Upper lobe of left lung (tissue), 6 donors: ENCODE results near the gene CADPS. TPM values are rescaled to one million over a fixed set of nuclear protein-coding genes. Genes with fewer than 3 reads are reported as not detected.

ENCODE experiments used
- ATAC-seq, 2 donors: fragments of 200-7000 bp; cut with Tn5 transposase; one replicate each; pipeline ENCODE4 v1.9.1; 2022; ENCODE audit warnings: mild to moderate bottlenecking in 2 of 2, moderate library complexity in 2 of 2; ENCODE audit not compliant: low FRiP score in 2 of 2
- DNase-seq, 2 donors: peaks; one replicate each; pipeline ENCODE4 v3.0.0-alpha.2; 2019 to 2020
- H3K27ac ChIP-seq, 4 donors: fragments of 200-600 bp; sonication (generic); one replicate each; pipeline ENCODE4 v1.5.1; 2016 to 2019
- H3K27me3 ChIP-seq, 4 donors: fragments of 200-600 bp; sonication (generic); one replicate each; pipeline ENCODE4 v1.5.1; 2017 to 2019
- H3K36me3 ChIP-seq, 4 donors: fragments of 200-600 bp; sonication (generic); one replicate each; pipeline ENCODE4 v1.5.1; 2016 to 2019
- H3K4me1 ChIP-seq, 4 donors: fragments of 200-600 bp; sonication (generic); one replicate each; pipeline ENCODE4 v1.5.1; 2018 to 2019
- H3K4me3 ChIP-seq, 4 donors: fragments of 200-600 bp; sonication (generic); one replicate each; pipeline ENCODE4 v1.5.1; 2017 to 2019; ENCODE audit warnings: mild to moderate bottlenecking in 2 of 4, moderate library complexity in 1 of 4
- H3K9me3 ChIP-seq, 4 donors: fragments of 200-600 bp; sonication (generic); one replicate each; pipeline ENCODE4 v1.5.1; 2018 to 2019
- EP300 ChIP-seq, 4 donors: sonication (generic); formaldehyde crosslinking; IDR thresholded peaks; one replicate each; pipeline ENCODE4 v1.5.1; 2017; ENCODE audit warnings: antibody characterized with exemption in 4 of 4, control low read depth in 2 of 4
- POLR2A ChIP-seq, 4 donors: fragments of 450-650 bp; IDR thresholded peaks; one replicate each; pipeline ENCODE4 v1.5.1; 2016 to 2017; ENCODE audit warnings: antibody characterized with exemption in 4 of 4, mild to moderate bottlenecking in 2 of 4
- POLR2AphosphoS5 ChIP-seq, 2 donors: sonication (generic); formaldehyde crosslinking; IDR thresholded peaks; one replicate each; pipeline ENCODE4 v1.5.1; 2017; ENCODE audit warnings: antibody characterized with exemption in 2 of 2
- WGBS, 2 donors: methylation state at CpG; one replicate each; pipeline ENCODE4 v1.1.5; 2017 to 2018; 5-methylcytosine and 5-hydroxymethylcytosine counted together
- total RNA-seq, 6 donors: library from RNA; depleted of rRNA in 4 of 6; stranded (reverse); fragments of >200 nt in 4 of 6; gene quantifications; one replicate each; pipeline versions ENCODE4 v1.1.0 to v1.2.1, GENCODE V29; 2016 to 2021
- TF ChIP-seq, protein P1 (sequence below), 6 experiments: fragments of 450-650 bp in 4 of 6; fragments of 200-600 bp in 2 of 6; sonication (generic) in 2 of 6; IDR thresholded peaks; one replicate each; pipeline ENCODE4 v1.5.1; 2016 to 2019; ENCODE audit warnings: antibody characterized with exemption in 6 of 6
- donor health status: DM: no; HTN: no; CAD: no; lungs with moderate emphysema.
- donor health status: DM: no; HTN: yes; CAD: no; lungs with severe emphysema.

Gene CADPS
- total RNA-seq, 6 donors from 2014 or later: 0.29 to 1.5 (median 1.2) TPM; not detected in 3

DNA sequence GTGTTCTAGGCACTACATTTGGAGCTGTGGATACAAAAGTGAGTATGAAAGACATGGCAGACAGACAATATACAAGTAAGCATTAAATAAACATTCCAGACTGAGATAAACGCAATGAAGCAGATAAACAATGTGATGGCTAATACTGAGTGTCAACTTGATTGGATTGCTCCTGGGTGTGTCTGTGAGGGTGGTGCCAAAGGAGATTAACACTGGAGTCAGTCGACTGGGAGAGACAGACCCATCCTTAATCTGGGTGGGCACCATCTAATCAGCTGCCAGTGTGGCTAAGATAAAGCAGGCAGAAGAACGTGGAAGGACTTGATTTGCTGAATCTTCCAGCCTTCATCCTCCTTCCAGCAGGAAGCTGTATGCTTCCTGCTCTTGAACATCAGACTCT, 77.2 kb downstream of the CADPS start:
- Histone ChIP-seq H3K4me1 (no peaks in the 10 kb centered on the region), H3K27ac (no peak overlapping the region), H3K27me3 (no peaks in the 10 kb centered on the region), H3K36me3 (no peaks in the 10 kb centered on the region), H3K9me3 (no peaks in the 10 kb centered on the region), H3K4me3 (no peak overlapping the region)
- no peak for ATAC-seq
- WGBS, 2 donors: 14 to 30% methylated on average over 3 of the region's 3 CpGs
- no peak for TF ChIP-seq POLR2A (IDR thresholded peaks at IDR 0.05)
- DNase-seq: no peak

DNA sequence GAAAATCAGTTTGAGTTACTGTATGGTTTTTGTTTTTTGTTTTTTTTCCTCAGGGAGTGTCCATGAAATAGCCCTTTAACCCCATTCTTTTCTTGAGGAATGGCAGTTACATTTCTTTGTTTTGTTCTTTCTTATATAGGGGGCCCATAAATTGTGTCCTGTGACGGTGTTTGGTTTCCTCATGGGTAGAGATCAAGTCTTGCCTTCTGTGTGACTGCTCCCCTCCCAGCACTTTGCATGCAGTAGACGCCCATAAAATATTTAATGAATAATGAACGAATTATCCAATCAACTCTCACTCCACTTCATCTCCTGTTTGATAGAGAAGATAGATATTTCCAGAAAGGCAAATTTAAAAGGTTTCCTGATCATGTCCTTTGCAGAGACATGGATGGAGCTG, 78.1 kb downstream of the CADPS start:
- H3K27ac ChIP-seq: no peak overlapping the region

DNA sequence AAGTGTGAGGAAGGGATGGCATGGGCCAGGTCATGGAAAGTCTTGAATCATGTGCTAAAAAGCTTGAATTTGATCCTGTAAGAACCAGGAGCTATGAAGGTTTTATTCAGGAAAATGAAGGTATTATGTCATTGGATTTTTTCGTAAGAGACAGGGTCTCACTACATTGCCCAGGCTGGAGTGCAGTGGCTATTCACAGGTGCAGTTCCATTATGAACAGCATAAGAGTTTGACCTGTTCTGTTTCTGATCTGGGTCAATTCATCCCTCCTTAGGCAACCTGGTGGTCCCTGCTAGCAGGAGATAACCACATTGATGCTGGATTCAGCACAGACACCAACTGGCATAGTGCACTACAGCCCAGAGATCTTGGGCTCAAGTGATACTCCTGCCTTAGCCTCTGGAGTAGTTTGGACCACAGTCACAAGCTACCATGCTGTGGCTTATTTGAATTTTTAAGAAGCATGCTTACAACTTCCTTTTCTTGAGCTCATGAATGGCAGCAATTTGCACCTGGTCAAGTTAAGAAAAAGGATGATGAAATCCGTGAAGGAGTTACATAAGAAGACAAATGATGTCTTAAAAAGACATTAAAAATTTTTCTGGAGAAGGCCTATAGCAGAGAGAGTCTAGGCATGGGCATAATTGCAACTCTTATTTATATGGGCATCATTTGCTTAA, 79.1 kb downstream of the CADPS start:
- Histone ChIP-seq H3K4me3 (no peak overlapping the region), H3K27ac (no peak overlapping the region), H3K4me1 (no peaks in the 10 kb centered on the region), H3K36me3 (no peaks in the 10 kb centered on the region), H3K27me3 (no peaks in the 10 kb centered on the region), H3K9me3 (no peaks in the 10 kb centered on the region)
- DNase-seq: no peak
- no peak for ATAC-seq
- TF ChIP-seq, protein P1, sequence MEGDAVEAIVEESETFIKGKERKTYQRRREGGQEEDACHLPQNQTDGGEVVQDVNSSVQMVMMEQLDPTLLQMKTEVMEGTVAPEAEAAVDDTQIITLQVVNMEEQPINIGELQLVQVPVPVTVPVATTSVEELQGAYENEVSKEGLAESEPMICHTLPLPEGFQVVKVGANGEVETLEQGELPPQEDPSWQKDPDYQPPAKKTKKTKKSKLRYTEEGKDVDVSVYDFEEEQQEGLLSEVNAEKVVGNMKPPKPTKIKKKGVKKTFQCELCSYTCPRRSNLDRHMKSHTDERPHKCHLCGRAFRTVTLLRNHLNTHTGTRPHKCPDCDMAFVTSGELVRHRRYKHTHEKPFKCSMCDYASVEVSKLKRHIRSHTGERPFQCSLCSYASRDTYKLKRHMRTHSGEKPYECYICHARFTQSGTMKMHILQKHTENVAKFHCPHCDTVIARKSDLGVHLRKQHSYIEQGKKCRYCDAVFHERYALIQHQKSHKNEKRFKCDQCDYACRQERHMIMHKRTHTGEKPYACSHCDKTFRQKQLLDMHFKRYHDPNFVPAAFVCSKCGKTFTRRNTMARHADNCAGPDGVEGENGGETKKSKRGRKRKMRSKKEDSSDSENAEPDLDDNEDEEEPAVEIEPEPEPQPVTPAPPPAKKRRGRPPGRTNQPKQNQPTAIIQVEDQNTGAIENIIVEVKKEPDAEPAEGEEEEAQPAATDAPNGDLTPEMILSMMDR (IDR thresholded peaks at IDR 0.05): no peak
- TF ChIP-seq POLR2AphosphoS5 (IDR thresholded peaks at IDR 0.05) (no peak), EP300 (IDR thresholded peaks at IDR 0.05) (no peak), POLR2A (IDR thresholded peaks at IDR 0.05) (no peak)
- 54 to 65% methylated on average over 2 of the region's 2 CpGs for WGBS, 2 donors

More for the DNA sequence above, 78.1 kb downstream of the CADPS start:
- 50 to 70% methylated on average over 3 of the region's 3 CpGs for WGBS, 2 donors
- no peaks in the 10 kb centered on the region for H3K9me3 ChIP-seq
- TF ChIP-seq POLR2AphosphoS5 (IDR thresholded peaks at IDR 0.05) (no peak), POLR2A (IDR thresholded peaks at IDR 0.05) (no peak), EP300 (IDR thresholded peaks at IDR 0.05) (no peak)
- TF ChIP-seq, protein P1 (IDR thresholded peaks at IDR 0.05): no peak
- no peaks in the 10 kb centered on the region for H3K4me1 ChIP-seq
- DNase-seq: no peak
- no peak overlapping the region for H3K4me3 ChIP-seq
- no peaks in the 10 kb centered on the region for H3K36me3 ChIP-seq
- no peak for ATAC-seq
- H3K27me3 ChIP-seq: no peaks in the 10 kb centered on the region

DNA sequence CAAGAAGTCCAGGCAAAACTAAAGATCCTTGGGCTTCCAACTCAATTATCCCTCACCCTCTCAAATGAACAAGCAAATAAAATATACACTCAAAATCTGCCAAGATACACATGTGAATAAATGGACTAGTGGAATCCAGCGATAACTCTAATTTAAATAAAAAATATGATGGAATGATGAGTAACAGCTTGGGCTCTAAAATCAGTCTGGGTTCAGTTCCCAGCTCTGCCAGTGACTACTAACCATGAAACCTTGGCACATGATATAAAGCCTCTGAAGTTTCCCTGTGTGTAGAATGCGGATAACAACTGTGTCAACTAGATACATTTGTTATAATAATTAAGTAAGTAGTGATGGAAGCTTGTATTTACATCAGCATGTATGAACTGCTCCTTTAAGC, 81.3 kb downstream of the CADPS start:
- no peak overlapping the region for H3K4me3 ChIP-seq
- H3K27me3 ChIP-seq: no peaks in the 10 kb centered on the region
- ATAC-seq (no peak), DNase-seq (no peak)
- H3K9me3 ChIP-seq: no peaks in the 10 kb centered on the region
- TF ChIP-seq, protein P1 (IDR thresholded peaks at IDR 0.05): no peak
- TF ChIP-seq POLR2AphosphoS5 (IDR thresholded peaks at IDR 0.05) (no peak), EP300 (IDR thresholded peaks at IDR 0.05) (no peak), POLR2A (IDR thresholded peaks at IDR 0.05) (no peak)
- H3K4me1 ChIP-seq: no peaks in the 10 kb centered on the region
- 85 to 92% methylated on average over 2 of the region's 2 CpGs for WGBS, 2 donors
- H3K27ac ChIP-seq: no peak overlapping the region
- no peaks in the 10 kb centered on the region for H3K36me3 ChIP-seq

DNA sequence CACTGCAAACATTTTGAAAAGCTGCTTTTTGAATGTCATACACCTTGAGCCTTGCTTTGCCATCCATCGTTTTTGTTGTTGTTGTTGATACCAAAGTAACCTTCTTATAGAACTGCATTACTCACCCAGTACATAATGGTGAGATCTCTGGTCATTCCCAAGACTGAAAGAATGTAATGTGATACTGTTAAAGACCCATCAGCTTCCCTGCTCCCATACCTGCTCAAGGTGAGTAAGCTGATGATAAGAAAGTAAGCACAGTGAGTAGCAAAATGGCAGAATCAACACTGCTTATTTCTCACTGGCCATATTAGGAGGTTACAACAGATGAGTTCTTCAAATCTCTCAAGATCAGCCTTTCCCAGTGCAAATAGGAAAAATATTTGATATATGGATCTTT, 89.8 kb downstream of the CADPS start:
- DNase-seq (no peak), ATAC-seq (no peak)
- Histone ChIP-seq H3K9me3 (no peaks in the 10 kb centered on the region), H3K27me3 (no peaks in the 10 kb centered on the region), H3K27ac (no peak overlapping the region), H3K36me3 (no peaks in the 10 kb centered on the region), H3K4me1 (no peaks in the 10 kb centered on the region), H3K4me3 (no peak overlapping the region)
- TF ChIP-seq, protein P1 (IDR thresholded peaks at IDR 0.05): no peak
- TF ChIP-seq EP300 (IDR thresholded peaks at IDR 0.05) (no peak), POLR2A (IDR thresholded peaks at IDR 0.05) (no peak), POLR2AphosphoS5 (IDR thresholded peaks at IDR 0.05) (no peak)
- 68 to 76% methylated on average over 1 of the region's 1 CpG for WGBS, 2 donors
